Measurements from ENCODE around the gene CCL7.

Gene CCL7

GRCh38 chr17:34246446-34246845 is 23.6 kb upstream of the CCL7 start:
- no peak for DNase-seq (ENCODE audit: low read depth)
- H3K4me3 ChIP-seq (ENCODE audit: control insufficient read depth, low read depth, low read length): no peak overlapping the region
- TF ChIP-seq CTCF (IDR thresholded peaks at IDR 0.05; ENCODE audit: control insufficient read depth, insufficient read depth, low read depth, low read length, missing control alignments): no peak

- TF ChIP-seq CTCF (IDR thresholded peaks at IDR 0.05; ENCODE audit: control insufficient read depth, insufficient read depth, low read depth, low read length, missing control alignments): no peak
- no peak for DNase-seq (ENCODE audit: low read depth)
- no peak overlapping the region for H3K4me3 ChIP-seq (ENCODE audit: control insufficient read depth, low read depth, low read length)
Observed at GRCh38 chr17:34246881-34247280, 23.1 kb upstream of the CCL7 start.

GRCh38 chr17:34248511-34249024 is 21.5 kb upstream of the CCL7 start:
- no peak for TF ChIP-seq CTCF (IDR thresholded peaks at IDR 0.05; ENCODE audit: control insufficient read depth, insufficient read depth, low read depth, low read length, missing control alignments)
- no peak overlapping the region for H3K4me3 ChIP-seq (ENCODE audit: control insufficient read depth, low read depth, low read length)
- peak; percentile 68 for DNase-seq (ENCODE audit: low read depth)

GRCh38 chr17:34249061-34249460 is 21.0 kb upstream of the CCL7 start:
- H3K4me3 ChIP-seq (ENCODE audit: control insufficient read depth, low read depth, low read length): no peak overlapping the region
- DNase-seq (ENCODE audit: low read depth): no peak
- TF ChIP-seq CTCF (IDR thresholded peaks at IDR 0.05; ENCODE audit: control insufficient read depth, insufficient read depth, low read depth, low read length, missing control alignments): no peak

- no peak for TF ChIP-seq CTCF (IDR thresholded peaks at IDR 0.05; ENCODE audit: control insufficient read depth, insufficient read depth, low read depth, low read length, missing control alignments)
- no peak overlapping the region for H3K4me3 ChIP-seq (ENCODE audit: control insufficient read depth, low read depth, low read length)
- DNase-seq (ENCODE audit: low read depth): no peak
Observed at GRCh38 chr17:34249478-34249877, 20.5 kb upstream of the CCL7 start.

- no peak for TF ChIP-seq CTCF (IDR thresholded peaks at IDR 0.05; ENCODE audit: control insufficient read depth, insufficient read depth, low read depth, low read length, missing control alignments)
- H3K4me3 ChIP-seq (ENCODE audit: control insufficient read depth, low read depth, low read length): no peak overlapping the region
- no peak for DNase-seq (ENCODE audit: low read depth)
Observed at GRCh38 chr17:34251186-34251585, 18.8 kb upstream of the CCL7 start.

GRCh38 chr17:34252095-34252443 is 18.0 kb upstream of the CCL7 start:
- no peak for DNase-seq (ENCODE audit: low read depth)
- TF ChIP-seq CTCF (IDR thresholded peaks at IDR 0.05; ENCODE audit: control insufficient read depth, insufficient read depth, low read depth, low read length, missing control alignments): no peak
- no peak overlapping the region for H3K4me3 ChIP-seq (ENCODE audit: control insufficient read depth, low read depth, low read length)
